Erythroblast (primary cell): ENCODE measurements around the gene TMEM120B.

Source experiments
- GATA1 ChIP-seq: IDR thresholded peaks from 2 replicates; pipeline ENCODE4 v1.6.1; 2011; ENCODE audit warnings: low read depth, mild to moderate bottlenecking, control low read depth, low read length, moderate library complexity
- POLR2A ChIP-seq: IDR thresholded peaks from 2 replicates; pipeline ENCODE4 v1.6.1; 2011; ENCODE audit warnings: mild to moderate bottlenecking, low read length

DNA sequence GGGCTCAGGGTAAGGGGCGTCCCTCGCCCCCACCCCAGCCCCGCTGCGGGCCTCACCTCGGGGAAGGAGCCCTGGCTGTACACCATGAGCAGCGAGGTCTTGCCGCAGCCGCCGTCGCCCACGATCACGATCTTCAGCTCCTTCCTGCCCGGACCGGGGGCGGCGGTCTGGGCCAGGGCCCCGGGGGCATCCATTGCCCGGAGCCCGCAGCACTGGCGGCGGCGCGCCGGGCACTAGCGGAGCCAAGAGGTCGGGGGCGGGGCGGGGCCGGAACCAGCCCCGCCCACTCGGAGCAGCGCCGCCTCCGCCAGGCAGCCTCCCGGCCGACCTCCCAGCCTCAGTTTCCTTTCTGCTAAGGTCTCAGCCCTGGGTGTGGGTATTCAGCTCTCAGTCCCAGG lies 80.9 kb downstream of the TMEM120B start, which contains the start of gene RHOF:
- TF ChIP-seq POLR2A (no peak), GATA1 (no peak)
